Gastrocnemius medialis (tissue), 4 donors: ENCODE data around the gene UBL5.

Source experiments
- CTCF ChIP-seq, 5 experiments: fragments of 450-650 bp in 3 of 5; fragments of 200-600 bp in 2 of 5; sonication (generic) in 2 of 5; IDR thresholded peaks in 4 of 5; conservative IDR thresholded peaks in 1 of 5; 1 replicate in 4 of 5; 2 replicates in 1 of 5; pipeline ENCODE4 v1.5.1; 2016 to 2019; ENCODE audit warnings: antibody characterized with exemption in 5 of 5, mild to moderate bottlenecking in 3 of 5, moderate library complexity in 3 of 5
- POLR2A ChIP-seq, 2 donors: fragments of 450-650 bp; IDR thresholded peaks; one replicate each; pipeline ENCODE4 v1.6.1; 2017; ENCODE audit warnings: antibody characterized with exemption in 2 of 2, mild to moderate bottlenecking in 2 of 2, moderate library complexity in 2 of 2

GRCh38 chr19:9857920-9858746 is 30.4 kb downstream of the UBL5 start:
- TF ChIP-seq POLR2A (IDR thresholded peaks at IDR 0.05) (no peak), CTCF (IDR thresholded peaks at IDR 0.05 in 4 of 5, conservative IDR thresholded peaks at IDR 0.05 in 1 of 5) (no peak)
